Lower lobe of right lung (tissue), 2 donors: ENCODE data around the gene ZNF532. TPM values are rescaled to one million over a fixed set of nuclear protein-coding genes. Genes with fewer than 3 reads are reported as not detected.

Source experiments
- ATAC-seq, 2 donors: fragments of 200-7000 bp; cut with Tn5 transposase; one replicate each; pipeline ENCODE4 v1.9.1; 2020 to 2022; ENCODE audit warnings: mild to moderate bottlenecking in 2 of 2, moderate library complexity in 2 of 2
- DNase-seq: peaks from one replicate; pipeline ENCODE4 v3.0.0-alpha.2; 2020
- H3K27ac ChIP-seq: fragments of 200-600 bp; one replicate; pipeline ENCODE4 v1.8.0; 2022
- H3K27me3 ChIP-seq: fragments of 200-600 bp; one replicate; pipeline ENCODE4 v1.8.0; 2022; ENCODE audit warnings: low read depth
- H3K36me3 ChIP-seq: fragments of 200-600 bp; one replicate; pipeline ENCODE4 v1.8.0; 2022; ENCODE audit warnings: mild to moderate bottlenecking
- H3K4me1 ChIP-seq: fragments of 200-600 bp; one replicate; pipeline ENCODE4 v1.8.0; 2022
- H3K4me3 ChIP-seq: fragments of 200-600 bp; one replicate; pipeline ENCODE4 v1.8.0; 2022; ENCODE audit warnings: mild to moderate bottlenecking
- H3K9me3 ChIP-seq: fragments of 200-600 bp; one replicate; pipeline ENCODE4 v1.8.0; 2022
- intact Hi-C: fragments of 100-400 bp; cut with DNase I; formaldehyde crosslinking; loops from one replicate; pipeline ENCODE4 v1.11.0; 2022
- total RNA-seq: library from RNA; stranded (reverse); fragmentation: NEBNext Ultra II Directional; extraction: Animal tissue kit (Norgen Biotek cat#: 25700); gene quantifications from one replicate; pipeline ENCODE4 v1.2.1, GENCODE V29; 2021
- TF ChIP-seq, protein P1 (sequence below): fragments of 200-600 bp; IDR thresholded peaks from one replicate; pipeline ENCODE4 v1.8.0; 2022; ENCODE audit warnings: antibody characterized with exemption, mild to moderate bottlenecking
- donor health status: DM: no; HTN: yes; CAD: no; lungs with severe emphysema.

The ZNF532 gene
- total RNA-seq, 1 donor from 2014 or later: 54.0 TPM

DNA sequence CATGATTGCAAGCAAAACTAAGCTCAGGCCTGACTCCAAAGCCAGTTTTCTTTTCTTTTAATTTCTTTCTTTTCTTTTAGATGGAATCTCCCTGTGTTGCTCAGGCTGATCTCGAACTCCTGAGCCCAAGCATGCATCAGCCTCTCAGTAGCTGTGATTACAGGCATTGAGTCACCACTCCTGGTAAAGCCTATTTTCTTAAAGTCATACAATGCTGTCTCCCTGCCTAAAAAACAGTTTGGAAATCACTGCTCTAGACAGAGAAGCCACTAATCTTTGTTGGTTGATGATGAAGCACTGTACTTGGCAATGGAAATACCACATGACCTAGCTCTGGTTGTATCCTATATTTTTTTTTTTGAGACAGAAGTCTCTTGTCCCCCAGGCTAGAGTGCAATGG is 33.1 kb upstream of the ZNF532 start:
- Histone ChIP-seq H3K27ac (no peak overlapping the region), H3K27me3 (no peaks in the 10 kb centered on the region), H3K9me3 (no peaks in the 10 kb centered on the region), H3K36me3 (no peaks in the 10 kb centered on the region), H3K4me3 (no peak overlapping the region), H3K4me1 (no peaks in the 10 kb centered on the region)
- TF ChIP-seq, protein P1, sequence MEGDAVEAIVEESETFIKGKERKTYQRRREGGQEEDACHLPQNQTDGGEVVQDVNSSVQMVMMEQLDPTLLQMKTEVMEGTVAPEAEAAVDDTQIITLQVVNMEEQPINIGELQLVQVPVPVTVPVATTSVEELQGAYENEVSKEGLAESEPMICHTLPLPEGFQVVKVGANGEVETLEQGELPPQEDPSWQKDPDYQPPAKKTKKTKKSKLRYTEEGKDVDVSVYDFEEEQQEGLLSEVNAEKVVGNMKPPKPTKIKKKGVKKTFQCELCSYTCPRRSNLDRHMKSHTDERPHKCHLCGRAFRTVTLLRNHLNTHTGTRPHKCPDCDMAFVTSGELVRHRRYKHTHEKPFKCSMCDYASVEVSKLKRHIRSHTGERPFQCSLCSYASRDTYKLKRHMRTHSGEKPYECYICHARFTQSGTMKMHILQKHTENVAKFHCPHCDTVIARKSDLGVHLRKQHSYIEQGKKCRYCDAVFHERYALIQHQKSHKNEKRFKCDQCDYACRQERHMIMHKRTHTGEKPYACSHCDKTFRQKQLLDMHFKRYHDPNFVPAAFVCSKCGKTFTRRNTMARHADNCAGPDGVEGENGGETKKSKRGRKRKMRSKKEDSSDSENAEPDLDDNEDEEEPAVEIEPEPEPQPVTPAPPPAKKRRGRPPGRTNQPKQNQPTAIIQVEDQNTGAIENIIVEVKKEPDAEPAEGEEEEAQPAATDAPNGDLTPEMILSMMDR: no peak
- no peak for DNase-seq
- ATAC-seq: no peak
- intact Hi-C loops: no loop called here

DNA sequence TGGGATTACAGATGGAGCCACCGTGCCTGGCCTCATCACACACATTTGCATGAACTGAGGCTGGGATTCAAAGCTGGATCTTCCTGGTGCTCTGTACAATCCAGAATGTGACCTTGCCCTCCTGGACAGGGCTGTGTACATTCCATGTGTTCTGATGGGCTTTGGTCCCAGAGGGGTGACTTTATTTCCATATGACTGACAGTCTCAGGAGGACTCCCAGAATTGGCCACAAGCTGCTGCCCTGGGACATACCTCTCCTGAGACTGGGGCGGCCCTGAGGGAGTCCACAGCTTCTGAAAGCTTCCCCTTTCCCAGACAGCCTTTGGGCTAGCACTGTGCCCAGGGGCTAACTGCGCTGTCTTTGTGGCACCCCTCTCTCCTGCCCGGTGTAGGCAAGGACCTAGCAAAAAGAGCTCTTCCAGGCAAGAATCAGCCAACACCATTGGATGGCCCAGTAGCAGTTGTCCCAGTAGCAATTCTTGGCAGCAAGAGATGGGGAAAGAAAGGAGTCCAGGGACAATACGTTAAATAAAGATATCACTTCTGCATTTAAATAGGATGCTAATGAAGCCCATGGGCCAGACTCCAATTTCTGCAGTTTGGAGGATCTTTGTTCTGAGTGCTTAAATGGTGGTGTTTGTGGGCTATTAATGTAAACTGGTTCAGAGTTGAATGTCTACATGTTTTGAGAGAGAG is 26.4 kb upstream of the ZNF532 start:
- intact Hi-C loops: no loop called here
- no peaks in the 10 kb centered on the region for H3K4me1 ChIP-seq
- no peaks in the 10 kb centered on the region for H3K9me3 ChIP-seq
- H3K4me3 ChIP-seq: no peak overlapping the region
- TF ChIP-seq, protein P1: no peak
- H3K27me3 ChIP-seq: no peaks in the 10 kb centered on the region
- ATAC-seq: no peak
- no peaks in the 10 kb centered on the region for H3K36me3 ChIP-seq
- no peak for DNase-seq
- no peak overlapping the region for H3K27ac ChIP-seq

DNA sequence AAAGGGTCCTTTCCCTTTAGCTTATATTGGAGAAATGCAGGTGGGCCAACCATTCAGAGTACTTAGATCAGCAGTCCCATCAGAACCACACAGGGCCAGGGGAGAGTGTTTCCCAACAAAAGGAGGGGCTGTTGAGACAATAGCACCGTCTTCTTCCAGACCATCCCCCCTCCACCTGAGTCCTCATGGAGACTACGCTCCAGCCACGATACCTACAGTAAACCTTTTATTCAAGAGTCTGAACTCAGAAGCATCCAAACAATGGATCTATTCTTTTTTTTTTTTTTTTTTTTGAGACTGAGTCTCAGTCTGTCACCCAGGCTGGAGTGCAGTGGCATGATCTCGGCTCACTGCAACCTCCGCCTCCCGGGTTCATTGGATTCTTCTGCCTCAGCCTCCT is 25.7 kb upstream of the ZNF532 start:
- intact Hi-C loops: no loop called here
- TF ChIP-seq, protein P1: no peak
- no peaks in the 10 kb centered on the region for H3K9me3 ChIP-seq
- H3K4me1 ChIP-seq: no peaks in the 10 kb centered on the region
- no peak overlapping the region for H3K27ac ChIP-seq
- H3K27me3 ChIP-seq: no peaks in the 10 kb centered on the region
- ATAC-seq: no peak
- DNase-seq: no peak
- no peaks in the 10 kb centered on the region for H3K36me3 ChIP-seq
- no peak overlapping the region for H3K4me3 ChIP-seq

DNA sequence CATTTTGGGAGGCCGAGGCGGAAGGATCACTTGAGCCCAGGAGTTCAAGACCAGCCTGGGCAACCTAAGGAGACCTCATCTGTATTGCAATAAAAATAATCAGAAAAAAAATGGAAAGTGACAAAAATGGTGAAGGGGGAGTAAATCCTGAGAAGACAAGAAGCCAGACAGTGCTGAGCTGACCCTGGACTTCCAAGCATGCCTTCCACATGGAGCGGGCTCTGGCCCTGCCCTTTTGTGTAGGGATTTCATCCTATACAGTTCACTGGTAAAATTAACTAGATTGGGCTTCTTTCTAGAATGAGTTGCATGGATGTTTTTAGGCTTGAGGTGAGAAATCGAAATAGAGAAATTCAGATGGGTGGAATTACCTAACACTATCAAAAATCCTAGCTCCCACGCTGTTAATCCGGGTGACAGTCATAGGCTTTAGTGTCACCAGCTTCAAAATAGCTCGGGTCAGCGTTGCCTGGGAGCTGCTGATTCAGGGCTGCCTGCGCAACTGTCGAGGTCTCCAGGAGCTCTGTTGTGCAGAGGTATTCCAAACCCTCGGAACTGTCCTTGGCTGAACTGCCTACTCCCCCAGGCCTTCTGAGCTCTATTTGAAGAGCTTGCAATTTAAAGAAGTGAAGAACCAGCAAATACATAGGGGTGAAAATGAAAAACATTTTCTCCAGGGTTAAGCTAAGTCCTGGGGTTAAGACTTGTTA is 21.5 kb upstream of the ZNF532 start:
- H3K4me3 ChIP-seq: no peak overlapping the region
- H3K9me3 ChIP-seq: no peaks in the 10 kb centered on the region
- no peak overlapping the region for H3K27ac ChIP-seq
- ATAC-seq (no peak), DNase-seq (no peak)
- H3K36me3 ChIP-seq: no peaks in the 10 kb centered on the region
- TF ChIP-seq, protein P1: no peak
- intact Hi-C loops: no loop called here
- no peaks in the 10 kb centered on the region for H3K4me1 ChIP-seq
- H3K27me3 ChIP-seq: no peaks in the 10 kb centered on the region

DNA sequence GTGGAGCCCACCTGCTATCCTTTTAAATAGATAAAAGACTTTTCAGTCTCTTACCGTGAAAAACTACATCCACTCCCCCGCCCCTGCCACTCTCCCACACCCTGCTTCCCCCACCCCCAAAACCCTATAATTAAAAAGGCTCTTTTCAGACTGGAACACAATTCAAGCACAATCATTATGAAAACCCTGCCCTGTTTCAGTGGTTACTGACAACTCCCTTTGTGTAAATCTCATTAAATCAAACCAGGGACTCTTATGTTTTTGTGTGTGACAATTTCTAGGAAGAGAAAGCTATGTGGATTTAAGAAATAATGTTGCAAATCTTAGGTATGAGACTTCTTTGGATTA is 21.0 kb upstream of the ZNF532 start:
- no peak overlapping the region for H3K4me3 ChIP-seq
- intact Hi-C loops: no loop called here
- H3K27me3 ChIP-seq: no peaks in the 10 kb centered on the region
- no peak overlapping the region for H3K27ac ChIP-seq
- no peaks in the 10 kb centered on the region for H3K4me1 ChIP-seq
- no peak for DNase-seq
- H3K36me3 ChIP-seq: no peaks in the 10 kb centered on the region
- ATAC-seq: no peak
- no peaks in the 10 kb centered on the region for H3K9me3 ChIP-seq
- TF ChIP-seq, protein P1: no peak
